Measurements from ENCODE around the gene GGN. TPM values are rescaled to one million over a fixed set of nuclear protein-coding genes. Genes with fewer than 3 reads are reported as not detected.

GGN gene
- total RNA-seq, 1 experiment from 2014 or later = 1.5 TPM

GRCh38 chr19:38346837-38347236, 41.0 kb downstream of the GGN start:
- DNase-seq = no peak
- H3K27ac Mint-ChIP-seq = no peak overlapping the region
- H3K4me1 Mint-ChIP-seq = peaks cover 3 to 4% of the 10 kb centered on the region in 2 experiments; a peak in 2 of 4 replicates
- H3K27me3 Mint-ChIP-seq (ENCODE audit: low read depth) = peaks cover 9% of the 10 kb centered on the region
- Histone ChIP-seq H3K4me2 (ENCODE audit: insufficient read depth, insufficient read length, low read length) (no peak overlapping the region), H2BK12ac (ENCODE audit: insufficient read length, low read depth, low read length) (no peak overlapping the region), H3T11ph (ENCODE audit: low read length) (no peak overlapping the region), H3K23me2 (ENCODE audit: insufficient read length, low read depth, low read length, poor library complexity, severe bottlenecking) (no peaks in the 10 kb centered on the region), H3K9ac (ENCODE audit: extremely low read depth, insufficient read length, low read length) (no peak overlapping the region), H3K79me1 (ENCODE audit: insufficient read depth, low read depth, low read length, poor library complexity, severe bottlenecking) (no peaks in the 10 kb centered on the region), H3K4me1 (ENCODE audit: insufficient read depth, low read length) (no peaks in the 10 kb centered on the region), H2AFZ (ENCODE audit: low read length) (no peak overlapping the region), H2AK5ac (ENCODE audit: insufficient read length, low read length) (no peak overlapping the region), H4K20me1 (ENCODE audit: control insufficient read depth, insufficient read depth, insufficient read length) (no peaks in the 10 kb centered on the region), H3K9me3 (ENCODE audit: control insufficient read depth, low read depth, low read length) (no peaks in the 10 kb centered on the region), H3K4ac (ENCODE audit: low read depth, low read length) (no peak overlapping the region), H3K23ac (ENCODE audit: insufficient read length, low read depth, low read length) (no peak overlapping the region), H4K91ac (ENCODE audit: insufficient read length, low read depth, low read length) (no peak overlapping the region), H3K56ac (ENCODE audit: insufficient read length, low read depth, low read length) (no peak overlapping the region), H3K79me2 (ENCODE audit: insufficient read depth, low read length) (no peaks in the 10 kb centered on the region), H2BK20ac (ENCODE audit: low read depth, low read length, poor library complexity, severe bottlenecking) (no peak overlapping the region), H3K27ac (ENCODE audit: insufficient read length, low read depth, low read length) (no peak overlapping the region), H2BK120ac (ENCODE audit: low read depth, low read length, poor library complexity, severe bottlenecking) (no peak overlapping the region), H3K14ac (ENCODE audit: insufficient read depth, low read length) (no peak overlapping the region), H2BK15ac (ENCODE audit: low read depth, low read length) (no peak overlapping the region), H3K27me3 (ENCODE audit: insufficient read depth, low read length) (no peaks in the 10 kb centered on the region), H4K8ac (replicated peaks; ENCODE audit: insufficient read length, low read depth, low read length) (no peak overlapping the region), H3K18ac (ENCODE audit: insufficient read length, low read depth, low read length) (no peak overlapping the region), H4K5ac (ENCODE audit: insufficient read length, low read depth, low read length) (no peak overlapping the region), H2BK5ac (ENCODE audit: insufficient read length, low read length) (no peak overlapping the region)
- H3K36me3 Mint-ChIP-seq (ENCODE audit: insufficient read depth in 1 of 3, low read depth in 3 of 3) = no peaks in the 10 kb centered on the region
- TF ChIP-seq, protein P1, sequence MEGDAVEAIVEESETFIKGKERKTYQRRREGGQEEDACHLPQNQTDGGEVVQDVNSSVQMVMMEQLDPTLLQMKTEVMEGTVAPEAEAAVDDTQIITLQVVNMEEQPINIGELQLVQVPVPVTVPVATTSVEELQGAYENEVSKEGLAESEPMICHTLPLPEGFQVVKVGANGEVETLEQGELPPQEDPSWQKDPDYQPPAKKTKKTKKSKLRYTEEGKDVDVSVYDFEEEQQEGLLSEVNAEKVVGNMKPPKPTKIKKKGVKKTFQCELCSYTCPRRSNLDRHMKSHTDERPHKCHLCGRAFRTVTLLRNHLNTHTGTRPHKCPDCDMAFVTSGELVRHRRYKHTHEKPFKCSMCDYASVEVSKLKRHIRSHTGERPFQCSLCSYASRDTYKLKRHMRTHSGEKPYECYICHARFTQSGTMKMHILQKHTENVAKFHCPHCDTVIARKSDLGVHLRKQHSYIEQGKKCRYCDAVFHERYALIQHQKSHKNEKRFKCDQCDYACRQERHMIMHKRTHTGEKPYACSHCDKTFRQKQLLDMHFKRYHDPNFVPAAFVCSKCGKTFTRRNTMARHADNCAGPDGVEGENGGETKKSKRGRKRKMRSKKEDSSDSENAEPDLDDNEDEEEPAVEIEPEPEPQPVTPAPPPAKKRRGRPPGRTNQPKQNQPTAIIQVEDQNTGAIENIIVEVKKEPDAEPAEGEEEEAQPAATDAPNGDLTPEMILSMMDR (conservative IDR thresholded peaks at IDR 0.05) = no peak
- no peaks in the 10 kb centered on the region for H3K9me3 Mint-ChIP-seq
- no CpG with 5 or more reads among the region's 4 CpGs for WGBS (ENCODE audit: extremely low coverage, insufficient read length, low lambda C conversion rate)
- H3K4me3 Mint-ChIP-seq = no peak overlapping the region

Measured in H9 (cell line).